ENCODE measurements around the gene PGC. TPM values are rescaled to one million over a fixed set of nuclear protein-coding genes. Genes with fewer than 3 reads are reported as not detected.

The PGC gene
- total RNA-seq, 2 donors from 2014 or later: not detected

DNA sequence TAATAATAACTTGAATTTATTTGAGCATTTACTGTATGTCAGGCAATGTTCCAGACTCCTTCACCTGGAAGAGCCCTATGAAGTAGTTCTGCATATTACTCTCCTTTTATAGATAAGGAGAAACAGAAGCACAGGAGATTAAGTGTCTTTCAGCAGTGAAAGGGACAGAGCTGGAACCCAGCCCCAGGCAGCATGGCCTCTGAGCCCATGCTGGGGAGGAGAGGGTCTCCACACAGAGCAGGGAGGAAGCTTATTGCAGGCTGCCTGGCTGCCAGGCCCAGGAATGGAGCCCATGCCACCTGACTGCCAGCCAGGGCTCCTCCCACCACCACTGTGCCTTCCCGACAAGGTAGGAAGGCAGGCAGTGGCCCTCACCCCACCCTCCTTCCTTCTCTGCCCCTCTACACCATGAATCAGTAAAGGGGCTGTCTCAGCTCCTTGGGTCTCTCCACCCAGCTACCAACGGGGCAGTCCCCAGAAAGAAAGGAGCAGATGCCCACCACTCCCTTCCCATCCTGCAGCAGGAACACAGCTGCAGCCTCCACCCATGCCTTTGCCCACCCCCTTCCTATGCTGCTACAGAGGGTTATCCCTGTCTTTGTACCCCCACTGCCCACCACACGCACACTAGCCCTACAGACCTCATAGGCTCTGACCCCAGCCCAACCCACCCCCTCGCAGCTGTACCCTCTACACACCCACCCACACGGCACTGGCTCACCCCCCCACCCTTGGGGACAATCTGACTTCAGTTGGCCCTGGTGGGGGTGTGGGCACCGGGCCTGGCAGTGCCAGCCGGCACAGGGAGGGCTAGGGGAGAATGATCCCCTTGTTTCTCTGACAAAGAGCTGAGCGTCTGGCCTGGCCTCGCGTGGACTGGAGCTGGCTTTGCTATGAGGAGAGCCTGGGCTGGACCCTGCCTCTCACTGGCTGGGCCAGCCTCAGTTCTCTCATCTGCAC lies 53.6 kb downstream of the PGC start:
- no peaks in the 10 kb centered on the region for H3K9me3 ChIP-seq
- H3K27me3 ChIP-seq: no peaks in the 10 kb centered on the region
- TF ChIP-seq, protein P1, sequence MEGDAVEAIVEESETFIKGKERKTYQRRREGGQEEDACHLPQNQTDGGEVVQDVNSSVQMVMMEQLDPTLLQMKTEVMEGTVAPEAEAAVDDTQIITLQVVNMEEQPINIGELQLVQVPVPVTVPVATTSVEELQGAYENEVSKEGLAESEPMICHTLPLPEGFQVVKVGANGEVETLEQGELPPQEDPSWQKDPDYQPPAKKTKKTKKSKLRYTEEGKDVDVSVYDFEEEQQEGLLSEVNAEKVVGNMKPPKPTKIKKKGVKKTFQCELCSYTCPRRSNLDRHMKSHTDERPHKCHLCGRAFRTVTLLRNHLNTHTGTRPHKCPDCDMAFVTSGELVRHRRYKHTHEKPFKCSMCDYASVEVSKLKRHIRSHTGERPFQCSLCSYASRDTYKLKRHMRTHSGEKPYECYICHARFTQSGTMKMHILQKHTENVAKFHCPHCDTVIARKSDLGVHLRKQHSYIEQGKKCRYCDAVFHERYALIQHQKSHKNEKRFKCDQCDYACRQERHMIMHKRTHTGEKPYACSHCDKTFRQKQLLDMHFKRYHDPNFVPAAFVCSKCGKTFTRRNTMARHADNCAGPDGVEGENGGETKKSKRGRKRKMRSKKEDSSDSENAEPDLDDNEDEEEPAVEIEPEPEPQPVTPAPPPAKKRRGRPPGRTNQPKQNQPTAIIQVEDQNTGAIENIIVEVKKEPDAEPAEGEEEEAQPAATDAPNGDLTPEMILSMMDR (IDR thresholded peaks at IDR 0.05): no peak
- peaks cover 12% of the 10 kb centered on the region for H3K36me3 ChIP-seq
- peak overlapping the region in 1 of 2 donors; percentile 2 for H3K27ac ChIP-seq
- peaks cover 0 to 40% of the 10 kb centered on the region in 2 donors for H3K4me1 ChIP-seq
- no peak for DNase-seq (ENCODE audit: low spot score)
- no peak overlapping the region for H3K4me3 ChIP-seq

DNA sequence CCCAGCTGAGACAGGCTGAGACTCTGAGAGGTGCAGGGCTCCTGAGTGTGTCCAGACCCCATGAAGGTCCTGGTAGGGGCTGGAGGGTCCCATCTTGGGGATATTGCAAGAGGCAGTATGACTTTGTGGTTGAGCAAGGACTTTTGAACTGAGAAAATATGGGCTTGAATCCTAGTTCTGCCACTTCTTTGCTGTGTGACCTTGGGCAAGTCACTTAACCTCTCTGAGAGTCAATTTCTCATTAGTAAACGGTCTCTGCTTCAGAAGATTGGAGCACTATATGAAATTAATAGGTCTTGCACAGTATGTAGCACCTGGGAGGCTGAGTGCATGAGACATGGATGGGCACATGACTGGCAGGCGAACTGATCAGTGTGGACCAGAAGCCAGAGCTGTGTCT lies 54.5 kb downstream of the PGC start:
- TF ChIP-seq, protein P1 (IDR thresholded peaks at IDR 0.05): no peak
- peaks cover 19% of the 10 kb centered on the region for H3K36me3 ChIP-seq
- peaks cover 0 to 32% of the 10 kb centered on the region in 2 donors for H3K4me1 ChIP-seq
- DNase-seq (ENCODE audit: low spot score): no peak
- no peak overlapping the region for H3K27ac ChIP-seq
- H3K4me3 ChIP-seq: no peak overlapping the region
- no peaks in the 10 kb centered on the region for H3K9me3 ChIP-seq
- H3K27me3 ChIP-seq: no peaks in the 10 kb centered on the region

DNA sequence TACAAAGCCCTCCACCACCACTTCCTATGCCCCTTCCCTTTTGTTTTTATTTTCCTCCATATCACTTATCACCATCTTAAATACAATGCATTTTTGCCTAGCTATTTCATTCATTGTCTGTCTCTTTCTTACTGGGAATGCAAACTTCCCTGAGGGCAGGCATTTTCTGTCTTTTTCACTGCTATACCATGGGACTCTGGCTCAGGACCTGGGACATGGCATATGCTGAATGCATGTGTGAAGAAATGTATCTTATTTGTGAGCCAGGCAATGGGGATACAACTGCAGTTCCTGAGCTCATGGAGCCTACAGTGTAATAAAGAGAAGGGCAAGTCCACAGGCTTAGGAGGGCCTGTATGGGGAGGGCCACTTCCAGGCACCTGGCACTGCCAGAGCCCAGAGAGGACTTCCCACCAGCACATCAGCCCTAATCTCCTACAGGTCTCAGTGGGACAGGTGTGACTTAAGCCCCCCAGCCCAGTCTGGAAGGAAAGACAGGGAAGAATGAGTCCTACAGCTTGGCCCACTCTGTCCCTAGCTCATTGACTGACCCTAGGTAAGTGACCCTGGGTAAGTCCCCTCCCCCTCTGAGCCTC lies 55.0 kb downstream of the PGC start:
- Histone ChIP-seq H3K4me3 (no peak overlapping the region), H3K27ac (no peak overlapping the region), H3K4me1 (peaks cover 0 to 27% of the 10 kb centered on the region in 2 donors), H3K27me3 (no peaks in the 10 kb centered on the region), H3K9me3 (no peaks in the 10 kb centered on the region), H3K36me3 (peaks cover 25% of the 10 kb centered on the region)
- DNase-seq (ENCODE audit: low spot score): no peak
- TF ChIP-seq, protein P1 (IDR thresholded peaks at IDR 0.05): no peak

DNA sequence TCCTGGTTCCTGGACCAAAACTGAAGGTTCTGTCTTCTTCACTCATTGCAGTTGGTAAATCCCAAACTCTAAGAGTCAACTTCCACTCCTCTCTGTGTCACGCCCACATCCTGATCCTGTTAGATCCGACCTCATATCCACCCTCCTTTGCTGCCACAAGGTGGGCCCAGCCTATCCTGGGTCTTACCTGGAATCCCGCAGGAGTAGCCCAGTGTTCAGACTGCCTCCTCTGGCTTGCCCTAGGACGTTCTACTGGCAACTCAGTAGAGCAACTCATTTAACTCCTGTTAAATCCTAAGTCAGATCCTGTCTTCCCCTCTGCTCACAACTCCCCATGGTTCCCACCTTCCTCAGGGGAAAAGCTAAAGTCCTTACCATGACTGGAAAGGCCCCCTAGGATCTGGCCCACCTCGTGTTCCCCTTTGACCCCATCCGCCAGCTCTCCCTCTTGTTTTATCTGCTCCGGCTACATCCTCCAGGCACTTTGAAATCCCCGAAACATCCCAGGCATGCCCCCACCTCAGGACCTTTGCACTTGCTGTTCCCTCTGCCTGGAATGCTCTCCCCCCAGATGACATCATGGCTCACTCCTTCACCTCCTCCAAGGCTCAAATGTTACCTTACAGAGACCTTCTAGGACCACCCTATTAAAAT lies 55.6 kb downstream of the PGC start:
- peaks cover 31% of the 10 kb centered on the region for H3K36me3 ChIP-seq
- H3K4me1 ChIP-seq: peaks cover 0 to 27% of the 10 kb centered on the region in 2 donors
- no peak for DNase-seq (ENCODE audit: low spot score)

DNA sequence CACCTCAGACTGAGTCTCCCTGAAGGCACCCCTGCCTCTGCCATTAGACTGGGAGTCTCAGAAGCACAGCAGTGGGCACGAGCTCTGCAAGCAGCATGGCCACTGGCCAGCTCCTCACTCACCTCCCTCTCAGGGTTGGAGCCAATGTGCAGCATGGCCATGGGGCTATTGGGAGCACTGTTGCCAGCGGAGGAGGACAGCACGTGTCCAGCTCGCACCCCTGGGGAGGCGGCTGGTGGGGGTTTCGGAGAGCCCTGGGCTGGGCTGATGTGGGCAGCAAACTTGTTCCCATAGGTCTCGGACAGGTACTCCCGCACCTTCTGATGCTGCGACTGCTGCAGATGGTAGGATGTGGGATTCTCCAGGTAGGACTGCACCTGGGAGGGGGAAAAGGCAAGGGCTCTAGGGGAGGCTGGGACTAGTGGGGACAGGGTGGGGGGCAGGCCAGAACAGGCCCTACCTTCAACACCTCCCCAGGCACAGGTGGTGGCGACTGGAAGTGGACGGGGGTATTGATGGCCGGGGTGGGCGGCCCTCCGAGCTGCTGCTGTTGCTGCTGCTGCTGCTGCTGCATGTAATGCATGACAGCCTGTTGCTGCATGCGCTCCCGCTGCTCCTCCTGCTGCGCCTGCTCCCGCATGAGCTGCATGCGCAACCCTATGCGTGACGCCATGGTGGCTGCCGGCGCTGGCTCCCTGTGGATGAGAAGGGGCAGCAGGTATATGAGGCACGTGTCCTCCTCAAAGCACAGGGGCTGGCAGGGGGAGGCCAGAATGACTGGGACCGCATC lies 56.5 kb downstream of the PGC start:
- peaks cover 0 to 26% of the 10 kb centered on the region in 2 donors for H3K4me1 ChIP-seq
- H3K9me3 ChIP-seq: no peaks in the 10 kb centered on the region
- no peaks in the 10 kb centered on the region for H3K27me3 ChIP-seq
- H3K27ac ChIP-seq: no peak overlapping the region
- TF ChIP-seq, protein P1 (IDR thresholded peaks at IDR 0.05): no peak
- H3K4me3 ChIP-seq: no peak overlapping the region
- H3K36me3 ChIP-seq: peaks cover 36% of the 10 kb centered on the region
- DNase-seq (ENCODE audit: low spot score): no peak

More for the DNA sequence above, 55.6 kb downstream of the PGC start:
- H3K4me3 ChIP-seq: no peak overlapping the region
- no peak overlapping the region for H3K27ac ChIP-seq
- H3K9me3 ChIP-seq: no peaks in the 10 kb centered on the region
- no peaks in the 10 kb centered on the region for H3K27me3 ChIP-seq
- TF ChIP-seq, protein P1 (IDR thresholded peaks at IDR 0.05): no peak
